ENCODE measurements around the gene PSMG3.

Gene PSMG3

DNA sequence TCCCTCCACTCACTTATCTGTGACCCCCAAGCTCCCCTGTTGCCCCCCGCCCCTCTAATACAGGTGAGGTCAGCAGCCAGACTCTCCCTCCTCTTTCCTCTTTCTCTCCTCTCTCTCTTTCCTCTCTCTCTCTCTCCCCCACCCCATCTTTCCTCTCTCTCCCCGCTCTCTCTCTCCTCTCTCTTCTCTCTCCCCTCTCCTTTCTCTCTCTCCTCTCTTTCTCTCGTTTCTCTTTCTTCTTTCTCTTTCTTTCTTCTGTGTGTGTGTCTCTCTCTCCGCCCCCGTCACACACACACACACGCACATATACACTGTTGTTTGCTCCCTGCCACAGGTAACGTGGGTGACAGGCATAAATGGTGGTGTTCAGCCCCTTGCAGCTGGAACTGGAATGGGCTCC lies 37.2 kb upstream of the PSMG3 start:
- Histone ChIP-seq H3K27me3 (ENCODE audit: control insufficient read depth, insufficient read depth, low read length) (no peaks in the 10 kb centered on the region), H3K9me3 (ENCODE audit: control insufficient read depth, insufficient read depth, low read length) (no peaks in the 10 kb centered on the region), H3K4me3 (ENCODE audit: low read depth, low read length) (no peak overlapping the region), H3K36me3 (ENCODE audit: control insufficient read depth, insufficient read depth, low read length) (no peaks in the 10 kb centered on the region), H3K9ac (ENCODE audit: low read depth, low read length) (no peak overlapping the region), H3K4me1 (ENCODE audit: control insufficient read depth, insufficient read depth, low read length) (no peaks in the 10 kb centered on the region; the same call in 1 of the 2 replicates), H3K27ac (ENCODE audit: low read depth, low read length) (no peak overlapping the region)

DNA sequence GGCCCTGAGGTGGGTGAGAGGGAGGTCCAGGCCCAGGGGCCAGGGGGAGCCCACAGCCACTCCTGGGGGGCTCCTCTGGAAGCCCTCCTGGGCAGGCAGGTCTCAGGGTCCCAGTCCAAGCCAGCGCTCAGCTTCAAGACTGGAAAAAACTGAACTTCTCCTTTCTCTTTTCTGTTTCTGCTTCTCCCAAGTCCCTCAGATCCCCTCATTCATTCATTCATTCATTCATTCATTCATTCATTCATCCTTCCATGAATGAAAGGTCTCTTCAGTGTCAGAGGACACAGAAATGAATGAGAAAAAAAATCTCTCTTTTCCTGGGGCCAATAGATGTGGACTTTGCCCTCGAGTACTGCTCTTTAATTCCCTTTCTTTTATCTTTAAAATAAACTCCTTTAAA lies 34.6 kb upstream of the PSMG3 start:
- Histone ChIP-seq H3K4me3 (ENCODE audit: low read depth, low read length) (no peak overlapping the region), H3K4me1 (ENCODE audit: control insufficient read depth, insufficient read depth, low read length) (no peaks in the 10 kb centered on the region; the same call in 1 of the 2 replicates), H3K9ac (ENCODE audit: low read depth, low read length) (no peak overlapping the region), H3K9me3 (ENCODE audit: control insufficient read depth, insufficient read depth, low read length) (no peaks in the 10 kb centered on the region), H3K27ac (ENCODE audit: low read depth, low read length) (no peak overlapping the region), H3K27me3 (ENCODE audit: control insufficient read depth, insufficient read depth, low read length) (no peaks in the 10 kb centered on the region), H3K36me3 (ENCODE audit: control insufficient read depth, insufficient read depth, low read length) (no peaks in the 10 kb centered on the region)

DNA sequence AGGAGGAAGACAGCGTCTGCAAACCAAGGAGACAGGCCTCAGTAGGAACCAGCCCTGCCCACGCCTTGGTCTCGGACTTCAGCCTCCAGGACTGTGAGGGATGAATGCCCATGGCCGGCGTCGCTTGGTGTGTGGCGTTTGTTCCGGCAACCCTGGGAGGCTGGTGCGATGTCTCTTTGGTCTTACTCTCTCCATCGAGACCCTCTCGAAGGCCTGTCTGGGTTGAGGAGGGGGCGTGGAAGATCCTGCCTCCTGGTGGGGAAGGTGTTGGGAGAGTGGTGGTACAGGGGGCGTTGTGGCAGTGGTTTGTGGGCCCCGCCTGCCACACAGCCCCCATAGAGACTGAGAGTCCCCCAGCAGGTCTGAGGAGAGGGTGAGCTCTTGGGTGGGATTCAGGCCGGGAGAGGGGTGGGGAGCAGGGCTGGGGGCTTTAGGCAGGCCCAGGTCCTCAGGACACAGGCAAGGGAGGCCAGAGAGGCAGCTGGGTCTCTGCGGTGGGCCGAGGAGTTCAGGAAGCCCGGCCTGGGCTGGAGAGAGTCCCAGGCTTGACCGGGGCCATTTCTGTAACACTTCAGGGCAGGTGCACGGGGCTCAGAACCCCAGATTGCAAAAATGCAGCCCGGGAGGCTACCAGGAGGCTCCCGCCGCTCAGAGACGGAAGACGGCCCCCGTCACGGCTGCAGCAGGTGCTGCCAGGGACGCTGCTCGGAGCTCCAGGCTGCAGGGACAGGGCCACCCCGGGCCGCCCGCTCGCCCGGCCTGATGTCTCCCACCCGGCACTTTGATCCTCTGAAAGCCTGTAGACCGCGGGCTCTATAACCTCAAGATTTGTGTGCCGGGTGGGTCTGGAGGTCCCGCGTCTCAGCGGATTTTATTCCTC lies 33.8 kb upstream of the PSMG3 start:
- Histone ChIP-seq H3K27ac (ENCODE audit: low read depth, low read length) (no peak overlapping the region), H3K27me3 (ENCODE audit: control insufficient read depth, insufficient read depth, low read length) (no peaks in the 10 kb centered on the region), H3K36me3 (ENCODE audit: control insufficient read depth, insufficient read depth, low read length) (no peaks in the 10 kb centered on the region), H3K9me3 (ENCODE audit: control insufficient read depth, insufficient read depth, low read length) (no peaks in the 10 kb centered on the region), H3K4me3 (ENCODE audit: low read depth, low read length) (no peak overlapping the region), H3K4me1 (ENCODE audit: control insufficient read depth, insufficient read depth, low read length) (no peaks in the 10 kb centered on the region; the same call in 1 of the 2 replicates), H3K9ac (ENCODE audit: low read depth, low read length) (no peak overlapping the region)

DNA sequence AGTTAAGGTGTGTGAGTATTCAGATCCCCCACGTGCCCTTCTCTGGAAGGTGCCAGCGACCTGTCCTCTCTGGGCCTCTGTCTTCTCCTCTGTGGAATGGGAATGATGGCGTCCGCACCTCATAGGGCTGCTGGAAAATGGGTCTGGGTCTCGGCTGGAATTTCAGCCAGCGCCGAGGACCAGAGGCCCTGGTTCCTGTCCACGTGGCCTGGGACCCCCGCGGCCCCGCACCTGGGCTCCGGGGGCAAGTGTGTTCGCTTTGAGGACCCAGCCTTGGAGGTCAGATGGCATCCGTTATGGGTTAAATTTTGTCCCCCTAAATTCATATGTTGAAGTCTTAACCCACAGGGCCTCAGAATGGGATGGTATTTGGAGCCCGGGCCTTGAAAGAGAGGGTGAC lies 32.6 kb upstream of the PSMG3 start:
- no peak overlapping the region for H3K4me3 ChIP-seq (ENCODE audit: low read depth, low read length)
- H3K27me3 ChIP-seq (ENCODE audit: control insufficient read depth, insufficient read depth, low read length), result no peaks in the 10 kb centered on the region

DNA sequence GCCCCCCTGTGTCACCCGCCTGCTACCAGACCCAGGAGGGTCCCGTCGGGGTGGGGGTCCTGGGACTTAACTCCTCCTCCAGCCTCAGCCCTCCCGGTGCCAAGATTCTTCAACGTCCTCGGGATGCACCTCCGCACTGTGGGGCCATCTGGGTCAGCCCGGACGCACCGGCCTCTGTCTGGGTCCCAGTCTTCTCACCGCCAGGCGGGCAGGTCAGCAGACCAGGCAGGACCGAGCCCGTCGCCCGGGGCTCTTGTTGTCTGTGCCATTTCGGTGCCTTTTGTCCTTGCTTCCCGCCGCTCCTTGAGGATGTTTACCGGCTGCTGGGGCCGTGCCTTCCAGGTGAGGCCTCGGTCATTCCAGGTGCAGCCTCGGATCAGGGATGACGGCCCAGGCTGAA lies 32.1 kb upstream of the PSMG3 start:
- H3K36me3 ChIP-seq (ENCODE audit: control insufficient read depth, insufficient read depth, low read length), result no peaks in the 10 kb centered on the region
- no peaks in the 10 kb centered on the region for H3K4me1 ChIP-seq (ENCODE audit: control insufficient read depth, insufficient read depth, low read length)
- H3K27me3 ChIP-seq (ENCODE audit: control insufficient read depth, insufficient read depth, low read length), result no peaks in the 10 kb centered on the region
- no peak overlapping the region for H3K9ac ChIP-seq (ENCODE audit: low read depth, low read length)
- H3K27ac ChIP-seq (ENCODE audit: low read depth, low read length), result no peak overlapping the region
- no peaks in the 10 kb centered on the region for H3K9me3 ChIP-seq (ENCODE audit: control insufficient read depth, insufficient read depth, low read length)
- H3K4me3 ChIP-seq (ENCODE audit: low read depth, low read length), result no peak overlapping the region

More for the DNA sequence above, 32.6 kb upstream of the PSMG3 start:
- Histone ChIP-seq H3K4me1 (ENCODE audit: control insufficient read depth, insufficient read depth, low read length) (no peaks in the 10 kb centered on the region; the same call in 1 of the 2 replicates), H3K9ac (ENCODE audit: low read depth, low read length) (no peak overlapping the region), H3K9me3 (ENCODE audit: control insufficient read depth, insufficient read depth, low read length) (no peaks in the 10 kb centered on the region), H3K36me3 (ENCODE audit: control insufficient read depth, insufficient read depth, low read length) (no peaks in the 10 kb centered on the region), H3K27ac (ENCODE audit: low read depth, low read length) (no peak overlapping the region)

DNA sequence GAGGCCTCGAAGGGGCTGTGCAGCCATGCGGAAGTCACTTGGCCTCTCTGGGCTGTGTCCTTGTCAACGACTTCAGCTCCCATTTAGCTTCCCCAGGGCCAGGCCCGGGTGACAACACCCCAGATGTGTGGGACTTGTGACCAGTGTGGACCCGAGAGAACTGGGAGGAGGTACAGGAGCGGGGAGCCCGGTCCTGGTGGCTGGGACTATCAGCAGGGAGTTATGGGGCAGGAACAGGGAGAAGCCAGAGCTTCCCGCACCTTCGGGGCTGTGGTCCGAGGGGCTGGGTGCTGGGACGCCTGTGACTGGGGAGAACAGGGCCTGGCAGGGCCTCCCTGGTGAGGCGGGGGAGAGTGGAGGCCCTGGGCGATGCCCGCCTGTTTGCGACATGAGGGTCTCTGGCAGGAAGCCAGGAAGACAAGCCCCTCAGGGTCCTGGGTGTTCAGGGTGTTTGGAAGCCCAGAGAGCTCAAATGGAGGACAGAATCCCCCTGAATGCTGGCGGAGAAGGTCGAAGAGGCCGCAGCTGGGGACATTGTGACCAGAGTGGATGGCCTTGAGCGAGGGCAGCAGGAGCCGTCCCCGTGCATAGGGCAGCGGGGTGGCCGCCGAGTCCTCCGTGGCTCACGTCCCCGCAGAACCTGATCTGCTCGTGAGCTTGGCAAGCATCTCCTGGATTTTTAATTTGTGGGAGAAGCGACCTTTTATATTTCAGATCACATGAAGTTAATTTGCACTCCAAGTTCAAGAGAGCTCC lies 30.0 kb upstream of the PSMG3 start:
- Histone ChIP-seq H3K27ac (ENCODE audit: low read depth, low read length) (no peak overlapping the region), H3K27me3 (ENCODE audit: control insufficient read depth, insufficient read depth, low read length) (no peaks in the 10 kb centered on the region), H3K4me1 (ENCODE audit: control insufficient read depth, insufficient read depth, low read length) (no peaks in the 10 kb centered on the region), H3K9me3 (ENCODE audit: control insufficient read depth, insufficient read depth, low read length) (no peaks in the 10 kb centered on the region), H3K4me3 (ENCODE audit: low read depth, low read length) (no peak overlapping the region), H3K36me3 (ENCODE audit: control insufficient read depth, insufficient read depth, low read length) (no peaks in the 10 kb centered on the region), H3K9ac (ENCODE audit: low read depth, low read length) (no peak overlapping the region)

DNA sequence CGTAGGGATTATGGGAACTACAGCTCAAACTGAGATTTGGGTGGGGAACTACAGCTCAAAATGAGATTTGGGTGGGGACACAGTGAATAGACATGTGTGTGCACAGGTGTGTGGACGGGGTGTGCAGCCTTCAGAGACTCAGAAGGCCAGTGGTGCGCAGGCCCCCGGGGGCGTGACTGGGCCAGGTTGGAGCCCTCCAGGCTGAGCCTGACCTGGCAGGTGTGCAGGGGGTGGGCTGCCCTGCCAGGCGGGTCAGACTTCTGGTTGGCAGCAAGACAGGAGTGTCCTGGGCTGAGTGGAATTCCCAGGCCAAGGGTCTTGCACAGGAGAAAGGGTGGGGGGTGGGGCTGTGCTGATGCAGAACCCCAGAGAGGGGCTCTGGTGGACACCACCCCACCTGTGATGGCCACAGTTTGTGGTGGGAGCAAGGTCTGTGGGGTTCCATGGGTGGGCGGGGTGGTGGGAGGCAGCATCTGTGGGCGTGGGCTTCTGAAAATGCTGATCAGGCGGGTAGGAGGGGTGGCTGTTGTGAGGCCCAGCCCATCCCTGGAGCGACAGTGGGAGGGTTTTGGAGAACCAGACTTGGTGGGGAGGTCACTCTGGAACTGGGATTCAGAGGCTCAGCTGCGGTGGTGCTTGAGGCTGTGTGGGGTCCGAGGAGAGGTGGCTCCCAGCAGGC lies 29.3 kb upstream of the PSMG3 start:
- Histone ChIP-seq H3K9ac (ENCODE audit: low read depth, low read length) (no peak overlapping the region), H3K27ac (ENCODE audit: low read depth, low read length) (no peak overlapping the region), H3K36me3 (ENCODE audit: control insufficient read depth, insufficient read depth, low read length) (no peaks in the 10 kb centered on the region), H3K27me3 (ENCODE audit: control insufficient read depth, insufficient read depth, low read length) (no peaks in the 10 kb centered on the region), H3K4me3 (ENCODE audit: low read depth, low read length) (no peak overlapping the region), H3K4me1 (ENCODE audit: control insufficient read depth, insufficient read depth, low read length) (no peaks in the 10 kb centered on the region), H3K9me3 (ENCODE audit: control insufficient read depth, insufficient read depth, low read length) (no peaks in the 10 kb centered on the region)

DNA sequence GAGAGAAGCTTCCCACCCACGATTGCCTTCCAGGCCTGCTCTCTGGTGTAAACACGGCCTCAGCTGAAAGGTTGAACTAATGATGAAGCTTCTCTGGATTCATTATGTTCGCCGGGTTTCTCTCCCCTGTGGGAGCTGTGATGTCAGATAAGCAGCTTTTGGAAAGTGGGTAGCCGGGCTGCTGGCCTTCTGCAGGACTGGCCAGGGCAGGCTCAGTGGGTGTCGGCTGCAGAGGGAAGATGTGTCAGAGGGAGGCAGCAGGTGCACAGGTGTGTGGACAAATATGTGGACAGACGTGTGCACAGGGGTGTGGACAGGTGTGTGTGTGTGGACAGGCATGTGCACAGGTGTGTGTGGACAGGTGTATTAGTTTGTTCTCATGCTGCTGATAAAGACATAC lies 28.5 kb upstream of the PSMG3 start:
- H3K4me3 ChIP-seq (ENCODE audit: low read depth, low read length), result no peak overlapping the region
- H3K36me3 ChIP-seq (ENCODE audit: control insufficient read depth, insufficient read depth, low read length), result no peaks in the 10 kb centered on the region
- no peaks in the 10 kb centered on the region for H3K9me3 ChIP-seq (ENCODE audit: control insufficient read depth, insufficient read depth, low read length)
- no peak overlapping the region for H3K27ac ChIP-seq (ENCODE audit: low read depth, low read length)
- no peak overlapping the region for H3K9ac ChIP-seq (ENCODE audit: low read depth, low read length)
- H3K27me3 ChIP-seq (ENCODE audit: control insufficient read depth, insufficient read depth, low read length), result no peaks in the 10 kb centered on the region
- H3K4me1 ChIP-seq (ENCODE audit: control insufficient read depth, insufficient read depth, low read length), result no peaks in the 10 kb centered on the region

DNA sequence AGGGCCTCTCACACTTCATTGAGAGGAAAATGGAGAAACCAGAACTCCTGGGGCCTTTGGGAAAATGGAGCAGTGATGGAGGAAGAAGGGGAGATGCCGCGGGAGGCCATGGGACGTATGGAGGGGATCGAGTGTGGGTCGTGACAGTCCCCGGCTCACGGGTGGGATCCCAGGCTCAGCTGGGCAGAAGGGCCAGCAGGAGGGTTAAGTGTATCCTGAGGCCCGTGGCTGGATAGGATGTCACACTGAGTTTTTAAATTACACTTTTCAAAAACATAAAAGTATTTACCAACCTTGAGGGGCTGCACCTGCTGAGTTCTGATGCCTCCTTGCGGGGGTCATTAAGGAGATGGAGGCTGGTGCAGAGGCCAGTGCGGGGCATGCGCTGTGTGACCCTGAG lies 28.0 kb upstream of the PSMG3 start:
- Histone ChIP-seq H3K4me1 (ENCODE audit: control insufficient read depth, insufficient read depth, low read length) (no peaks in the 10 kb centered on the region), H3K9me3 (ENCODE audit: control insufficient read depth, insufficient read depth, low read length) (no peaks in the 10 kb centered on the region), H3K27me3 (ENCODE audit: control insufficient read depth, insufficient read depth, low read length) (no peaks in the 10 kb centered on the region), H3K4me3 (ENCODE audit: low read depth, low read length) (no peak overlapping the region), H3K9ac (ENCODE audit: low read depth, low read length) (no peak overlapping the region), H3K36me3 (ENCODE audit: control insufficient read depth, insufficient read depth, low read length) (no peaks in the 10 kb centered on the region), H3K27ac (ENCODE audit: low read depth, low read length) (no peak overlapping the region)

DNA sequence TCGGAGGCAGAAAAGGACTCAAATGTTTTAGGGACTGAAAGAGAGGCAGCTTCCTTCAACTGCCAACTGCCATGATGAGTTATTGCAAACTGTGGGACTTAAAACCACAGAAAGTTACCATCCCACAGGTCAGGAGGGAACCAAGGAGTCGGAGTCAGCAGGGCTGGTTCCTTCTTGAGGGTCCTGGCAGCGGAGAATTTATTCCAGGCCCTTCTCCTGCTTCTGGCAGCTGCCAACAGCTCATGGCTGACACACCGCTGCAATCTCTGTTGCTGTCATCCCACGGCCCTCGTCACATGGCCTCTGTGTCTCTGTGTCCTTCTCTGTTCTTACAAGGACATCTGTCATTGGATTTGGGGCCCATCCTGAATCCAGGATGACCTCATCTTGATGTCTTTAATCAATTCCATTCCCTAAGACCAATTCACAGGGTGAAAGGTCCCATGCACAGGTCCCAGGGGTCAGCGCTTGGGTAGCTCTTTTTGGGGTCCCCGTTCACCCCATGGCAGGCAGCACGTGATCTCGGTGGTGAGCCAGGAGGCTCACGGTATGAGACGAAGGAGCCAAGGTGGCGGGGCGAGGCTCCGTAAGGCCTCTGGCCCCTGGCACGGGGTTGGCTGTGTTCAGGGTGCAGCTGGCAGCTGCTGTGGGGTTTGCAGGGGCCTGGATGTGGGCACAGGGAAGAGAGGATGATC lies 27.4 kb upstream of the PSMG3 start:
- no peaks in the 10 kb centered on the region for H3K27me3 ChIP-seq (ENCODE audit: control insufficient read depth, insufficient read depth, low read length)
- H3K4me3 ChIP-seq (ENCODE audit: low read depth, low read length), result no peak overlapping the region
- H3K36me3 ChIP-seq (ENCODE audit: control insufficient read depth, insufficient read depth, low read length), result no peaks in the 10 kb centered on the region
- H3K4me1 ChIP-seq (ENCODE audit: control insufficient read depth, insufficient read depth, low read length), result no peaks in the 10 kb centered on the region
- H3K9ac ChIP-seq (ENCODE audit: low read depth, low read length), result no peak overlapping the region
- H3K27ac ChIP-seq (ENCODE audit: low read depth, low read length), result no peak overlapping the region
- H3K9me3 ChIP-seq (ENCODE audit: control insufficient read depth, insufficient read depth, low read length), result no peaks in the 10 kb centered on the region
